Activated naive CD4-positive, alpha-beta T cell (primary cell): ENCODE measurements around the gene SPIRE1.
"Not testable (repeated sequence)": the region's sequence is repeated elsewhere in the genome, so short reads cannot be mapped to it uniquely, and the experiment has no call there.

ENCODE experiments used
- DNase-seq, 4 experiments: peaks; one replicate each; lab custom pipeline; 2025; lab: John Stamatoyannopoulos, UW

SPIRE1 gene

GRCh38 chr18:12411456-12411855 is 246.5 kb downstream of the SPIRE1 start:
- no peak for DNase-seq

- not testable (repeated sequence) for DNase-seq
Observed at GRCh38 chr18:12410747-12411146, 247.2 kb downstream of the SPIRE1 start.

GRCh38 chr18:12410081-12410481 is 247.8 kb downstream of the SPIRE1 start:
- no peak for DNase-seq

- no peak for DNase-seq
Observed at GRCh38 chr18:12409469-12409868, 248.4 kb downstream of the SPIRE1 start.

GRCh38 chr18:12408247-12408869 is 249.5 kb downstream of the SPIRE1 start:
- no peak for DNase-seq

GRCh38 chr18:12406371-12407111 is 251.4 kb downstream of the SPIRE1 start:
- DNase-seq: no peak

GRCh38 chr18:12405066-12405465 is 252.8 kb downstream of the SPIRE1 start:
- DNase-seq: no peak

GRCh38 chr18:12403601-12404506 is 254.1 kb downstream of the SPIRE1 start:
- no peak for DNase-seq

GRCh38 chr18:12401881-12402280 is 256.0 kb downstream of the SPIRE1 start:
- no peak for DNase-seq

GRCh38 chr18:12399231-12399630 is 258.7 kb downstream of the SPIRE1 start:
- DNase-seq: no peak

GRCh38 chr18:12398625-12399024 is 259.3 kb downstream of the SPIRE1 start:
- DNase-seq: no peak

- DNase-seq: no peak
Observed at GRCh38 chr18:12397793-12398192, 260.1 kb downstream of the SPIRE1 start.

- no peak for DNase-seq
Observed at GRCh38 chr18:12397254-12397653, 260.7 kb downstream of the SPIRE1 start.
